ENCODE results near the gene DIS3L.
A peak's percentile ranks its signal among the peaks of the same experiment; 100 is the strongest.
"Not testable (repeated sequence)": the region's sequence is repeated elsewhere in the genome, so short reads cannot be mapped to it uniquely, and the experiment has no call there.

The DIS3L gene

DNA sequence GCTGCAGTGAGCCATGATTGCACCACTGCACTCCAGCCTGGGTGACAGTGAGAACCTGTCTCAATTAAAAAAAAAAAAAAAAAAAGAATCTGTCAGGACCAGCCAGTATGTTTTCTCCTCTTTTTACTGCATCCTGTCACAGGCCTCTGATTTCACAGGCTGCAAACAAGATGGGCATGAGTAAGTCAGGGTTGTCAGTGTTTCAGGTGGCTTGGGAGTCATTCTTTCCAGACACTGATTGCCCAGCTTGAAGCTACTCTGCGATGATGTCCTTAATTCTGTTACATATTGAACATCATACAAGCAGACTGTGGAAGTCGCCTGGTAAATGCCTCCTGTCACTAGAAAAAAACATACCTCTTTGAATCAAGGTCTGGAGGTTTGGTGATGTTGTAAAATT lies 18.8 kb downstream of the DIS3L start:
- DNase-seq, result no peak

GRCh38 chr15:66323312-66323928 lies 30.1 kb downstream of the DIS3L start:
- no peak for DNase-seq

DNA sequence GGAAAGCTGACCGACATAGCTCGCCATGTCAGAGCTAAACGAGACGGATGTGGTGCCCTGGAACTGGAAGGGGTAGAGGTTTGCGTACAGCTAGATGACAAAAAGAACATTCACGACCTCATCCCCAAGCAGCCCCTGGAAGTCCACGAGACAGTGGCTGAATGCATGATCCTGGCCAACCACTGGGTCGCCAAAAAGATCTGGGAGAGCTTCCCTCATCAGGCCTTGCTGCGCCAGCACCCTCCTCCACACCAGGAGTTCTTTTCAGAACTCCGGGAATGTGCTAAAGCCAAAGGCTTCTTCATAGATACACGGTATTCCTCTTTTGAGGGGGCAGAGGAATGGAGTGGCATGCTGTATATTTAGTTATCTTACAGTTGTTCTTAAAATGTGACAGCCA lies 32.7 kb downstream of the DIS3L start:
- DNase-seq, result no peak

- no peak for DNase-seq
These were observed 34.4 kb downstream of the DIS3L start for GRCh38 chr15:66327736-66328135.

- DNase-seq, result no peak
These were observed 35.4 kb downstream of the DIS3L start for GRCh38 chr15:66328771-66329170.

GRCh38 chr15:66348530-66348929 lies 55.2 kb downstream of the DIS3L start:
- not testable (repeated sequence) for DNase-seq

- DNase-seq, result no peak
These were observed 62.6 kb downstream of the DIS3L start for GRCh38 chr15:66356077-66356358.

DNA sequence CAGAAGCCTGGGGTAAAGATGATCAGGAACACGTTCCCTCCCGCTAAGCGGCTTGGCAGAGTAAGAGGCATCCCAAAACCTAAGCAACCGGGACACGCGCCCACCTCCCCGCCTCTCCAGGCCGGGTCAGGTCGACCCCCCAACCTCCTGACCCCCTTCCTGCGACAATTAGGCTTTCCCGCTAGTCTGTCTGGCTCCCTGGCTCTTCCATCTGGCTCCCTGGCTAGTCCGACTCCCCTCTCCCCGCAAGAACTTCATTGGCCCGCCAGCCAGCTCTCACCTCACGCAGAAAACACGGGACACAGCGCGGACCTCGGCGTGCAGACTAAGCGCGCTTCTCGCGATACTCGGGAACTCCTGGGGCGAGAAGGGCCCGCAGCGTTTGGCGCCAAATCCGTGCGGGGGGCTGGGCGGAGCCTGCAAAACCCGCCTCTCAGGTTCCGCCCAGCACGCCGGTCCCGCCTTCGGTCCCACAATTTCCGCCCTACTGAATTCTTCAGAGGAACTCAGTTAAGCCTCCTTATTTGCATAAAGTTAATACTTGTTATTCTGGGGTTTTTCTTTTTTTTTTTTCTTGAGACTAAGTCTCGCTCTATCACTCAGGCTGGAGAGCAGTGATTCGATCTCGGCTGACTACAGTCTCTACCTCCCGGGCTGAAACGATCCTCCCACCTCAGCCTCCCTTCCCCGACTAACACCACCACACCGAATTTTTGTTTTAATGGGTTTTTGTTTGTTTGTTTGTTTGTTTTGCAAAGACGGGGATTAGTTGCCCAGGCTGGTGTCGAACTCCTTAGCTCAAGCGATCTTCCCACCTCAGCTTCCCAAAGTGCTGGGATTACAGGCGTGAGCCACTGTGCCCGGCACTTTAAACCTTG lies 63.2 kb downstream of the DIS3L start, which contains the start of gene TIPIN:
Gene TIPIN (minus strand): TSS at position 327 of the 878 bp plus-strand sequence. CDS start 3,738 bp downstream, outside the sequence.
- DNase-seq, result peak; percentile 87

- DNase-seq, result no peak
These were observed 66.4 kb downstream of the DIS3L start for GRCh38 chr15:66359740-66360139.

- DNase-seq, result not testable (repeated sequence)
These were observed 68.5 kb downstream of the DIS3L start for GRCh38 chr15:66361745-66362460.

DNA sequence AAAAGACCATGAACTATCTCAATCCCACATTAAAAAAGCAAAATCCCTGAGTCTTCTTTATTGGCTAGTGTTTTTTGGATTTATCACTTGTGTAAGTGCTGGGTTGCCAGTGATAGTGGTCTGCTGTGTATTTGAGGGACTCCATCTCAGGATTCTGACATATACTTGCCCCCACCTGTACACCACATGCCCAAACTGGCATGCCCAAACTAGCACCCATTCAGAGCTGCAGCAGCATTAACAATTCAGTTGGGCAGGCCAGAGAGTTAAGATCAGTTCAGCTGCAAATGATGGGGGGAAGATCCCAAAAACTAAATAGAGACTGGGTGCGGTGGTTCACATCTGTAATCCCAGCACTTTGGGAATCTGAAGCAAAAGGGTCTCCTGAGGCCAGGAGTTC lies 69.4 kb downstream of the DIS3L start:
- no peak for DNase-seq

GRCh38 chr15:66364944-66365528 lies 71.7 kb downstream of the DIS3L start:
- no peak for DNase-seq

DNA sequence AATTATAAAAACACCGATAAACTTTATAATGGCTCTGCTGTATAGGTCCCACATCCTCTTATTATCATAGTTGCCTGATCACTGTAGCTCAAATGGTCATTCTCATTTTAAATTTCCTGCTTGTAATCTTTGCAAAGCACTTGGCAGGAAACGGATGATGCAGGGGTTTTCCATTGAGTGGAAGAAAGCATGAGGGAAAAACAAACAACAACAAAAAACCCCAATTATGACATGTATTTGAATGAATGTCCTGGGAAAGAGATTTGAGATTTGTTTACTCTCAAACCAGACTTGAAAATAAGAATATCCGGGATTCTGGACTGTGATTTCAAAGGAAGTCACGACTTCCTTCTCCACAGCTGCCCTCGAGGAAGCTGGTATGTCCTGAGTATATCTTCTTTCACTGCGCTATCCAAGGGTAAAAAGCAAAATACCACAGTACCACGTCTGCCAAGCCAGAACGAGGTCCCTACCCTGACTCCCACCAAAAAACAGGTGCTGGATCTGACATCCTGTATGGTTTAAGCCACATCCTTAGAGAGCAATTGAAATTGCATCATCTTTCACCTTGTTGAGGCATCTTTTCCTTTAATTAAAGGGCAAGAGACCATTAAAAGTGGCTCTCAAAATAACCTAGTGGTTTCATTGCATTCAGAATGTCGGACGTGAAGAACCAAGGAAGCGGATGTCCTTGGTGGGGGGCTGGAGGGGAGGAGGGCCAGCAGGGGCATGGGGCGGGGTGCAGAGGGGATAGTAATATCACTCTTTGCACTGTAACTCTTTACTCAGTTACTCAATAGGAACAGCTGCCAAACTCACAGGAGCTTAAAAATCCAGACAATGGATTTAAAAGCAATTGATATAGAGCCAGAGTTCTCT lies 76.6 kb downstream of the DIS3L start:
- DNase-seq, result no peak

DNA sequence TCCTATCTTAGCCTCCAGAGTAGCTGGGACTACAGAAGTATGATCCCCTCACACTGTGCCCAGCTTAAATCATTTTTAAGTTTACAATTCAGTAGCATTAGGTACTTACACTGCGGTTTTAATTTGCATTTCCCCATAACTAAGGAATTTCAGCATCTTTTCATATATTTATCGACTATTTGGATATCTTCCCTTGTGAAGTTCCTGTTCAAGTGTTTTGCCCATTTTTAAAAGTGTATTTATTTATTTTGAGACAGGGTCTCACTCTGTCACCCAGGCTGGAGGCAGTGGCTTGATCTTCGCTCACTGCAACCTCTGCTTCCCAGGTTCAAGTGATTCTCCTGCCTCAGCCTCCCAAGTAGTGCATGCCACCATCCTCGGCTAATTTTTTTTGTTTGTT lies 80.8 kb downstream of the DIS3L start:
- no peak for DNase-seq

GRCh38 chr15:66378814-66379430 lies 85.6 kb downstream of the DIS3L start:
- no peak for DNase-seq

- not testable (repeated sequence) for DNase-seq
These were observed 88.0 kb downstream of the DIS3L start for GRCh38 chr15:66381376-66381775.
